ENCODE measurements around the gene REXO4.

- TF ChIP-seq GATA3 (IDR thresholded peaks at IDR 0.05; ENCODE audit: low read depth, low read length), result no peak
- TF ChIP-seq GATA2 (IDR thresholded peaks at IDR 0.05; ENCODE audit: low read depth, low read length), result no peak
These were observed 20.4 kb downstream of the REXO4 start for GRCh38 chr9:133397370-133397769.

Measured in SH-SY5Y (cell line).